Left lung (tissue), 8 donors: Measurements from ENCODE around the gene NIPAL4. TPM values are rescaled to one million over a fixed set of nuclear protein-coding genes. Genes with fewer than 3 reads are reported as not detected.

Experiments used
- polyA plus RNA-seq, 6 donors: library from polyadenylated mRNA; unstranded; fragments of 120-200 nt; gene quantifications; one replicate each; pipeline ENCODE4 v1.2.1, GENCODE V29; 2013; ENCODE audit not compliant: insufficient read length in 6 of 6
- total RNA-seq, 2 donors: library from RNA; stranded (reverse); fragmentation: NEBNext Ultra II Directional; extraction: Animal tissue kit (Norgen Biotek cat#: 25700); gene quantifications; one replicate each; pipeline ENCODE4 v1.2.1, GENCODE V29; 2021
- donor health status: DM: no; HTN: yes; CAD: no.
- donor health status: DM: no; HTN: no; CAD: no.

Gene NIPAL4
- total and polyA plus RNA-seq, 8 donors = 0.06 to 0.39 (median 0.14) TPM; not detected in 1

Other genes with a start within 250 kb of the NIPAL4 start
- 10 to 100 TPM; 48.7 to 63.4 TPM for gene CYFIP2, start 194.1 kb upstream of the NIPAL4 start, total RNA-seq
- 10 to 100 TPM; 25.6 to 31.4 (median 30.8) TPM for gene CYFIP2, start 194.1 kb upstream of the NIPAL4 start, polyA plus RNA-seq
- 10 to 100 TPM; 17.1 to 20.8 TPM for gene ADAM19, start 115.6 kb downstream of the NIPAL4 start, total RNA-seq
- 10 to 100 TPM; 14.9 to 21.5 (median 19.2) TPM for gene ADAM19, start 115.6 kb downstream of the NIPAL4 start, polyA plus RNA-seq
- under 1 TPM in 1 of 2 donors, not detected in 1; 0.15 TPM for gene SOX30, start 192.2 kb downstream of the NIPAL4 start, total RNA-seq
- under 1 TPM; 0.14 to 0.35 (median 0.27) TPM for gene SOX30, start 192.2 kb downstream of the NIPAL4 start, polyA plus RNA-seq
- not detected for gene C5orf52, start 211.3 kb downstream of the NIPAL4 start, total RNA-seq
- gene C5orf52, start 211.3 kb downstream of the NIPAL4 start, polyA plus RNA-seq = not detected